ENCODE measurements around the gene ZYX.

DNA sequence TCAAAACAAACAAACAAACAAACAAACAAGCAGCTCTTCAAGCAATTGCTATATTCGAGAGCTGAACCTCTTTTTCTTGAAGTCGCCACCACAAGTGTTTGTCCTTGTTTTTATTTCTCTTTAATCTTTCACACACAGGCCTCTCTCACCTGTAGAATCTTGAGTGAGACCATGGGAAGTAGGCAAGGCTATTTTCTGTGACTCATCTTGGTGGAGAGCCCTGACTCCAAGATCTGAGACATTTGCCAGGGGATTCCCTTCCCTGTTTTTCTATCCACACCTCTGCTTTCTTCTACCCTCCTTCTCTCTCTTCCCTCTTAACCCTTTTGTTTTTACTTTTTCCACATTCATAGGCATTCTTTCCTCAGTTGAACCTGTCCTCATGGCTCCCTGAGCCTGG lies 54.1 kb downstream of the ZYX start:
- TF ChIP-seq POLR2AphosphoS5 (IDR thresholded peaks at IDR 0.05; ENCODE audit: low read depth, low read length), result no peak
- TF ChIP-seq, protein P1, sequence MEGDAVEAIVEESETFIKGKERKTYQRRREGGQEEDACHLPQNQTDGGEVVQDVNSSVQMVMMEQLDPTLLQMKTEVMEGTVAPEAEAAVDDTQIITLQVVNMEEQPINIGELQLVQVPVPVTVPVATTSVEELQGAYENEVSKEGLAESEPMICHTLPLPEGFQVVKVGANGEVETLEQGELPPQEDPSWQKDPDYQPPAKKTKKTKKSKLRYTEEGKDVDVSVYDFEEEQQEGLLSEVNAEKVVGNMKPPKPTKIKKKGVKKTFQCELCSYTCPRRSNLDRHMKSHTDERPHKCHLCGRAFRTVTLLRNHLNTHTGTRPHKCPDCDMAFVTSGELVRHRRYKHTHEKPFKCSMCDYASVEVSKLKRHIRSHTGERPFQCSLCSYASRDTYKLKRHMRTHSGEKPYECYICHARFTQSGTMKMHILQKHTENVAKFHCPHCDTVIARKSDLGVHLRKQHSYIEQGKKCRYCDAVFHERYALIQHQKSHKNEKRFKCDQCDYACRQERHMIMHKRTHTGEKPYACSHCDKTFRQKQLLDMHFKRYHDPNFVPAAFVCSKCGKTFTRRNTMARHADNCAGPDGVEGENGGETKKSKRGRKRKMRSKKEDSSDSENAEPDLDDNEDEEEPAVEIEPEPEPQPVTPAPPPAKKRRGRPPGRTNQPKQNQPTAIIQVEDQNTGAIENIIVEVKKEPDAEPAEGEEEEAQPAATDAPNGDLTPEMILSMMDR (IDR thresholded peaks at IDR 0.05), result no peak
- TF ChIP-seq MAX (IDR thresholded peaks at IDR 0.05; ENCODE audit: low read depth), result no peak
- TF ChIP-seq TAF1 (IDR thresholded peaks at IDR 0.05; ENCODE audit: borderline replicate concordance, low read depth, low read length), result no peak
- TF ChIP-seq REST (IDR thresholded peaks at IDR 0.05; ENCODE audit: low read depth, low read length), result no peak
- no peak for TF ChIP-seq EP300 (IDR thresholded peaks at IDR 0.05; ENCODE audit: borderline replicate concordance in 1 of 2, low read depth in 1 of 2, low read length in 1 of 2)
- no peak for TF ChIP-seq SMC3 (IDR thresholded peaks at IDR 0.05; ENCODE audit: low read depth, low read length)
- no peak for TF ChIP-seq GABPA (IDR thresholded peaks at IDR 0.05; ENCODE audit: low read depth)
